ENCODE results near the gene TEX10. TPM values are rescaled to one million over a fixed set of nuclear protein-coding genes. Genes with fewer than 3 reads are reported as not detected.

Gene TEX10
- total and polyA plus RNA-seq, 9 donors, result 11.3 to 22.6 (median 17.4) TPM

DNA sequence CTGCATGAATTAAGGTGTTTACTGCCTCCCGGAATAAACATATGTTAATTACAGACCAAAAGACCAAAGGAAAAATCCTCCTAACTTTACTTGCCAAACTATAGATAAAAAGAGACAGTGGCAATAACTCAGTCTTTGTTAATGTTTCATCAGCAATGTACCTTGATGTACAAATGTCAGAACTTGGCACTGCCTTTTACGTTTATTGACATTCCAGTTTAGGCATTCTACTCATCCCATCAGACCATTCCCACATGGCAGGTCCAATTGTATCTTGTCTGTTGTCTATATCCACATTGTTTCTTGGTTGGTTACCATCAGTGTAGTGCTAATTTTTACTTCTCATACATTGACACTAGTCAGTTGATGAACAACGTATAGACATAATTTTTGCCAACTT, 85.5 kb downstream of the TEX10 start:
- TF ChIP-seq EP300 (IDR thresholded peaks at IDR 0.05) (no peak), POLR2A (IDR thresholded peaks at IDR 0.05) (no peak)
- TF ChIP-seq, protein P1, sequence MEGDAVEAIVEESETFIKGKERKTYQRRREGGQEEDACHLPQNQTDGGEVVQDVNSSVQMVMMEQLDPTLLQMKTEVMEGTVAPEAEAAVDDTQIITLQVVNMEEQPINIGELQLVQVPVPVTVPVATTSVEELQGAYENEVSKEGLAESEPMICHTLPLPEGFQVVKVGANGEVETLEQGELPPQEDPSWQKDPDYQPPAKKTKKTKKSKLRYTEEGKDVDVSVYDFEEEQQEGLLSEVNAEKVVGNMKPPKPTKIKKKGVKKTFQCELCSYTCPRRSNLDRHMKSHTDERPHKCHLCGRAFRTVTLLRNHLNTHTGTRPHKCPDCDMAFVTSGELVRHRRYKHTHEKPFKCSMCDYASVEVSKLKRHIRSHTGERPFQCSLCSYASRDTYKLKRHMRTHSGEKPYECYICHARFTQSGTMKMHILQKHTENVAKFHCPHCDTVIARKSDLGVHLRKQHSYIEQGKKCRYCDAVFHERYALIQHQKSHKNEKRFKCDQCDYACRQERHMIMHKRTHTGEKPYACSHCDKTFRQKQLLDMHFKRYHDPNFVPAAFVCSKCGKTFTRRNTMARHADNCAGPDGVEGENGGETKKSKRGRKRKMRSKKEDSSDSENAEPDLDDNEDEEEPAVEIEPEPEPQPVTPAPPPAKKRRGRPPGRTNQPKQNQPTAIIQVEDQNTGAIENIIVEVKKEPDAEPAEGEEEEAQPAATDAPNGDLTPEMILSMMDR (IDR thresholded peaks at IDR 0.05), result no peak
- Histone ChIP-seq H3K27me3 (no peaks in the 10 kb centered on the region), H3K9me3 (no peaks in the 10 kb centered on the region), H3K4me3 (no peak overlapping the region), H3K4me1 (ENCODE audit: insufficient read depth) (no peaks in the 10 kb centered on the region), H3K27ac (no peak overlapping the region), H3K36me3 (no peaks in the 10 kb centered on the region)
- no peak for DNase-seq
- intact Hi-C loops (cut with DNase I), result no loop called here
- 95 to 98% (median 96%) methylated on average over 3 of the region's 3 CpGs for WGBS, 3 donors

Other genes starting within 250 kb of the TEX10 start
- 10 to 100 TPM in 6 of 7 donors, 1 to 10 TPM in 1; 8.1 to 16.1 (median 14.7) TPM for gene MSANTD3, start 74.2 kb upstream of the TEX10 start, total RNA-seq
- 10 to 100 TPM; 11.3 to 14.9 TPM for gene MSANTD3, start 74.2 kb upstream of the TEX10 start, polyA plus RNA-seq
- 1 to 10 TPM in 1 of 7 donors, under 1 TPM in 4, not detected in 2; 0.74 to 1.2 (median 0.94) TPM for gene TMEFF1, start 120.2 kb upstream of the TEX10 start, total RNA-seq
- gene TMEFF1, start 120.2 kb upstream of the TEX10 start, polyA plus RNA-seq, result under 1 TPM; 0.10 to 0.57 TPM
- under 1 TPM in 6 of 7 donors, not detected in 1; 0.20 to 0.46 (median 0.24) TPM for gene CAVIN4, start 225.1 kb upstream of the TEX10 start, total RNA-seq
- gene CAVIN4, start 225.1 kb upstream of the TEX10 start, polyA plus RNA-seq, result under 1 TPM; 0.13 to 0.30 TPM

Data from ovary (tissue), 9 donors.